Measurements from ENCODE around the gene KRTAP4-5. TPM values are rescaled to one million over a fixed set of nuclear protein-coding genes. Genes with fewer than 3 reads are reported as not detected.
"Not testable (repeated sequence)": the region's sequence is repeated elsewhere in the genome, so short reads cannot be mapped to it uniquely, and the experiment has no call there.

Gene KRTAP4-5
- total RNA-seq, 2 donors from 2014 or later = not detected

- Histone ChIP-seq H3K27ac (no peak overlapping the region), H3K4me3 (no peak overlapping the region), H3K27me3 (replicated peaks; ENCODE audit: insufficient read depth) (no peaks in the 10 kb centered on the region), H3K4me1 (replicated peaks) (no peaks in the 10 kb centered on the region), H3K36me3 (no peaks in the 10 kb centered on the region), H3K9me3 (no peaks in the 10 kb centered on the region)
- intact Hi-C loops (cut with DNase I) = no loop called here
- no peak for TF ChIP-seq CTCF (IDR thresholded peaks at IDR 0.05)
- TF ChIP-seq POLR2A (IDR thresholded peaks at IDR 0.05) = no peak
- WGBS = 95% methylated on average over 4 of the region's 4 CpGs
- no peak for DNase-seq (ENCODE audit: low spot score)
Observed at GRCh38 chr17:41118721-41119120, 30.9 kb downstream of the KRTAP4-5 start.

GRCh38 chr17:41117846-41118386 is 31.7 kb downstream of the KRTAP4-5 start, which contains the start of gene KRTAP4-11:
KRTAP4-11 (minus strand) TSS chr17:41118373; CDS start chr17:41118315, 58 bp downstream.
- H3K27me3 ChIP-seq (replicated peaks; ENCODE audit: insufficient read depth); H3K27ac ChIP-seq; DNase-seq (ENCODE audit: low spot score); H3K9me3 ChIP-seq; H3K4me1 ChIP-seq (replicated peaks); H3K36me3 ChIP-seq; intact Hi-C loops (cut with DNase I); H3K4me3 ChIP-seq: not testable (repeated sequence)
- WGBS = 84% methylated on average over 9 of the region's 10 CpGs

- no peak for DNase-seq (ENCODE audit: low spot score)
- H3K27ac ChIP-seq = no peak overlapping the region
- WGBS = 58% methylated on average over 5 of the region's 5 CpGs
- H3K27me3 ChIP-seq (replicated peaks; ENCODE audit: insufficient read depth) = no peaks in the 10 kb centered on the region
- H3K36me3 ChIP-seq = no peaks in the 10 kb centered on the region
- H3K4me3 ChIP-seq = no peak overlapping the region
- TF ChIP-seq POLR2AphosphoS5 (IDR thresholded peaks at IDR 0.05) = no peak
- TF ChIP-seq POLR2A (IDR thresholded peaks at IDR 0.05) = no peak
- TF ChIP-seq CTCF (IDR thresholded peaks at IDR 0.05) = no peak
- no peaks in the 10 kb centered on the region for H3K4me1 ChIP-seq (replicated peaks)
- no peaks in the 10 kb centered on the region for H3K9me3 ChIP-seq
- intact Hi-C loops (cut with DNase I) = no loop called here
Observed at GRCh38 chr17:41116297-41116696, 33.3 kb downstream of the KRTAP4-5 start.

GRCh38 chr17:41111151-41111885 is 38.3 kb downstream of the KRTAP4-5 start:
- Histone ChIP-seq H3K4me1 (replicated peaks) (no peaks in the 10 kb centered on the region), H3K27ac (no peak overlapping the region), H3K4me3 (no peak overlapping the region), H3K9me3 (no peaks in the 10 kb centered on the region), H3K27me3 (replicated peaks; ENCODE audit: insufficient read depth) (no peaks in the 10 kb centered on the region), H3K36me3 (no peaks in the 10 kb centered on the region)
- WGBS = 79% methylated on average over 2 of the region's 2 CpGs
- TF ChIP-seq CTCF (IDR thresholded peaks at IDR 0.05) = no peak
- TF ChIP-seq POLR2A (IDR thresholded peaks at IDR 0.05) = no peak
- no peak for DNase-seq (ENCODE audit: low spot score)
- intact Hi-C loops (cut with DNase I) = no loop called here

GRCh38 chr17:41108728-41109386 is 40.8 kb downstream of the KRTAP4-5 start:
- H3K36me3 ChIP-seq; H3K4me1 ChIP-seq (replicated peaks); H3K9me3 ChIP-seq; DNase-seq (ENCODE audit: low spot score); H3K27me3 ChIP-seq (replicated peaks; ENCODE audit: insufficient read depth); H3K27ac ChIP-seq; H3K4me3 ChIP-seq; intact Hi-C loops (cut with DNase I): not testable (repeated sequence)
- WGBS = 0% methylated on average over 1 of the region's 1 CpG

All from prostate gland (tissue), 2 donors.